H1 (cell line): Measurements from ENCODE around the gene SLC25A17. TPM values are rescaled to one million over a fixed set of nuclear protein-coding genes. Genes with fewer than 3 reads are reported as not detected.

ENCODE experiments used
- SP1 ChIP-seq: IDR thresholded peaks from 2 replicates; pipeline ENCODE4 v1.6.1; 2011; ENCODE audit warnings: low read depth, low read length
- polyA plus RNA-seq, 7 experiments: library from polyadenylated mRNA; depleted of rRNA in 3 of 7; stranded (reverse) in 5 of 7; unstranded in 2 of 7; fragments of >200 nt in 5 of 7; fragments of 200-250 nt in 2 of 7; gene quantifications; 1 replicate in 5 of 7; 2 replicates in 1 of 7; 4 replicates in 1 of 7; pipeline versions ENCODE4 v1.2.1 to v1.2.3, GENCODE V29; 2011 to 2013; ENCODE audit warnings: missing spikeins in 2 of 7, mixed read lengths in 2 of 7
- total RNA-seq: library from RNA; stranded (reverse); fragmentation: NEBNext Ultra II Directional; extraction: Animal tissue kit (Norgen Biotek cat#: 25700); gene quantifications from 2 replicates; pipeline ENCODE4 v1.2.1, GENCODE V29; 2021
- TF ChIP-seq, protein P1 (sequence below): IDR thresholded peaks from 2 replicates; pipeline ENCODE4 v1.6.1; 2012; ENCODE audit warnings: inconsistent platforms

The SLC25A17 gene
- total and polyA plus RNA-seq, 2 of the 8 experiments (the other 6 are each of a cell fraction or from before 2014, with no cell fraction given) = 17.9 to 40.4 TPM

GRCh38 chr22:40789131-40789530, 30.0 kb downstream of the SLC25A17 start (continued):
- TF ChIP-seq, protein P1, sequence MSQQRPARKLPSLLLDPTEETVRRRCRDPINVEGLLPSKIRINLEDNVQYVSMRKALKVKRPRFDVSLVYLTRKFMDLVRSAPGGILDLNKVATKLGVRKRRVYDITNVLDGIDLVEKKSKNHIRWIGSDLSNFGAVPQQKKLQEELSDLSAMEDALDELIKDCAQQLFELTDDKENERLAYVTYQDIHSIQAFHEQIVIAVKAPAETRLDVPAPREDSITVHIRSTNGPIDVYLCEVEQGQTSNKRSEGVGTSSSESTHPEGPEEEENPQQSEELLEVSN = no peak
- TF ChIP-seq SP1 = no peak
